GM18505 (cell line): ENCODE data around the gene CDC42EP2.

Experiments used
- ATAC-seq: cut with Tn5 transposase; IDR thresholded peaks from one replicate; pipeline ENCODE4 v1.9.1; 2021; ENCODE audit not compliant: unreplicated experiment
- POLR2A ChIP-seq: IDR thresholded peaks from 4 replicates; pipeline ENCODE4 v1.6.1; 2011; ENCODE audit warnings: borderline replicate concordance; ENCODE audit not compliant: insufficient read depth, insufficient read length; ENCODE audit errors: extremely low read depth

CDC42EP2 gene

GRCh38 chr11:65340226-65340625, 25.6 kb downstream of the CDC42EP2 start:
- no peak for ATAC-seq

GRCh38 chr11:65341856-65342255, 27.2 kb downstream of the CDC42EP2 start:
- no peak for ATAC-seq
- TF ChIP-seq POLR2A: no peak

More at GRCh38 chr11:65340226-65340625, 25.6 kb downstream of the CDC42EP2 start:
- no peak for TF ChIP-seq POLR2A

- TF ChIP-seq POLR2A: no peak
- ATAC-seq: no peak
These were observed 36.8 kb downstream of the CDC42EP2 start for GRCh38 chr11:65351511-65351910.

GRCh38 chr11:65352783-65353182, 38.1 kb downstream of the CDC42EP2 start:
- no peak for TF ChIP-seq POLR2A
- ATAC-seq: no peak

GRCh38 chr11:65353376-65353775, 38.7 kb downstream of the CDC42EP2 start:
- no peak for TF ChIP-seq POLR2A
- ATAC-seq: no peak

- ATAC-seq: no peak
- TF ChIP-seq POLR2A: peak; percentile 17
These were observed 39.2 kb downstream of the CDC42EP2 start for GRCh38 chr11:65353900-65354264.

GRCh38 chr11:65354265-65355012, 39.8 kb downstream of the CDC42EP2 start, which contains the start of gene TIGD3:
Gene TIGD3, plus strand, starts transcription at chr11:65354751. Its CDS starts 1,058 bp downstream, at chr11:65355809.
- TF ChIP-seq POLR2A: peak; percentile 78
- peak; percentile 78 for ATAC-seq

- TF ChIP-seq POLR2A: no peak
- ATAC-seq: peak; percentile 28
These were observed 40.5 kb downstream of the CDC42EP2 start for GRCh38 chr11:65355013-65355775.

GRCh38 chr11:65355776-65356393, 41.2 kb downstream of the CDC42EP2 start:
- TF ChIP-seq POLR2A: no peak
- ATAC-seq: no peak

GRCh38 chr11:65356394-65356972, 41.8 kb downstream of the CDC42EP2 start:
- no peak for ATAC-seq
- no peak for TF ChIP-seq POLR2A

GRCh38 chr11:65357856-65358356, 43.2 kb downstream of the CDC42EP2 start:
- ATAC-seq: no peak
- TF ChIP-seq POLR2A: no peak

- ATAC-seq: peak; percentile 50
- TF ChIP-seq POLR2A: peak; percentile 44
These were observed 47.8 kb downstream of the CDC42EP2 start for GRCh38 chr11:65362320-65362931.
